Stimulated activated CD4-positive, alpha-beta T cell treated with anti-CD3 and anti-CD28 coated beads, Interleukin-2, amount 100 ng/mL, for 4 hours (primary cell): ENCODE measurements around the gene SQSTM1.

Experiments used
- DNase-seq: peaks from one replicate; pipeline ENCODE4 v3.0.0-alpha.2; 2020; ENCODE audit warnings: low read depth

SQSTM1 gene

DNA sequence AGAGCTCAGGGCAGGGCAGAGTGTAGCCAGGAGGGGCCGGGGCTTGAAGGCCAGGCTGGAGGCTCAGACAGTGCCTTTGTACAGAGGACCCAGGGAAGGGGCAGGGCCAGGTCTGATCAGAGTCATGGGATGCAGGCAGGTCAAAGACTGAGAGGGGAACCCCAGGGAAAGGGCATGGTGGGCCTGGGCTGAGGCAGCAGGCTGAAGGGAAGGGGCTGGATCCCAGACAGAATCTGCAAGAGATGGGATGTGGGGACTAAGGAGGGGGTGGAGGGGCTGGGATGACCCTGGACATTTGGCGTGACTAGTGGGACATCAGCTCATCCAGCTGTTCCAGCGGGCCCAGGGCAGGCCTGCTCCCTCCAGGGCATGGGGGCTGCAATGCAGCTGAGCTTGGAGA, 53.4 kb downstream of the SQSTM1 start:
- no peak for DNase-seq

DNA sequence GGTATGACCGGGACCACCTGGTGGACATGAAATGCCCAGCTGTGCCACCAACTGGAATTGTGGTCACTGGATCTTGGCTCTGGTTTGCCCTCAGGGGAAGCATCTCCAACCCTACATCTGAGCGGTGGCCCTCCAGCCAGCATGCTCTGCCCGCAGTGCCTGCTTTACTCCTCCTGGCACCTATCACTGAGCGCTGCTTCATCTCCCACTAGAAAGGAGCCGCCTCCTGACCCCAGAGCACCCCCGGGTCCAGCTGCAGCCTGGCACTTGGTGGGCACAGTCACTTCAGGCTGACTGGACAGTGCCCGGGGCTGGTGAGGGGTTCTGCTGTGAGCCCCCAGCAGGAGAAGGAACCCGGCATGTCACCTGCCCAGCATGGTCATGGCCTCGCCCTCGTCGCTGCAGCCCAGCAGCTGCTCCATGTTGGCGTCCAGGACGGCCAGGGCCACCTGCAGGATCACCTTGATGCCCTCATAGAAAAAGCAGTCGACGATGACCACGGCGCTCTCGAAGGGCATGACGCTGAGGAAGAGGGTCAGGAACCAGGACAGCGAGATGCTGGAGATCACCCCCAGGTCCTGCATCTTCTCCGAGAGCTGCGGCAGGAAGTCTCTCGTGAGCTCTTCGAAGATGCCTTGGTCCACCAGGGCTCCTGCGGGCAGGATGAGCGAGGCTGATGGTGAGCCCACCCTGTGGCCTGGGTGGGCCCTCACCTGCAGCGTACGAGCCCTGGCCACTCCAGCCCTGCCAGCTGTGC, 54.0 kb downstream of the SQSTM1 start:
- DNase-seq: no peak

DNA sequence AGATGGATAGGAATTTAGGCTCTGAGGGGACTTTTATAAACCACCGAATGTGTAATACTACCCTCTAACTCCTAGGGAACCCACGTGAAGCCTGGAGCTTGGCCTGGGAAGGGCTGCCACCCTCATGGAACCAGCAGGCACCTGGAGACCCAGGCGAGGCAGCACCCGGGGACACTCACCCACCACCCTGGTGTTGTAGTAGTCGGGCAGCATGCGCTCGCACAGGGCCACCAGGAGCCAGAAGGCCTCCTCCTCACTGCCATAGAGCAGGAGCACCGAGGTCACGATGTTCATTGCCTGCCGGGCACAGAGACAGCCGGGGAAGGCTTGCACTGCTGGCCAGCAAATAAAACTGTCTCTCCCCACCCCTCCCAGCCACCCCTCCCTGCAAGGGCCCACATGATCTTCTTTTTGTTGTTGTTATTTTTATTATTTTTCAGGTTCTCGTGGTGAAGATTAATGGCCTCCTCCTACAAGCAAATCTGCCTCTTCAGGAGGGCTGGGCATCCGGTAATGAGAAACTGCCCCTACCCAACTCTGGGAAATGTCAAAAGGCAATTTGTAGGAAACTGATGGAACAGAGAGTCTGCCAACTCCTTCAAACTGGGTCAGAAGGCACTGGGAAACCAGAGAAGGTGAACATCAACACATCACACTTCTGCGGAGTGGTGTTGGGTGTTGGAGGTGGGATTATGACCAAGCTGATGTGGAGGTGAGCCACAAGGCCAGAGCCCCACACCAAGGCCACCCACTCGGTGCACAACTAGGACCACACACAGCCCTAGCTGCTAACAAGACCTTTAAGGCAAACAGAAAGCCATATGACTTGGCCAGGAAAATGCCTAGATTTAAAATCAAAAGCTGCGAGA, 55.3 kb downstream of the SQSTM1 start:
- no peak for DNase-seq

DNA sequence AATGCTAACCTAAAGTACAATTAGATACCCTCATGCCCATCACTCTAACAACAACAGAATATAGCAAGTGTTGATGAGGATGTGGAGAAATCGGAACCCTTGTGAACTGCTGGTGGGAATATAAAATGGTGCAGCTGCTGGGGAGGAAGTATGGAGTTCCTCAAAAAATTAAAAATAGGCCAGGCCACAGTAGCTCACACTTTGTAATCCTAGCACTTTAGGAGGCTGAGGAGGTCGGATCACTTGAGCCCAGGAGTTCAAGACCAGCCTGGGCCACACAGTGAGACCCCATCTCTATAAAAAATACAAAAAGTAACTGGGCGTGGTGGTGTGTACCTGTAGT, 55.9 kb downstream of the SQSTM1 start:
- DNase-seq: no peak

DNA sequence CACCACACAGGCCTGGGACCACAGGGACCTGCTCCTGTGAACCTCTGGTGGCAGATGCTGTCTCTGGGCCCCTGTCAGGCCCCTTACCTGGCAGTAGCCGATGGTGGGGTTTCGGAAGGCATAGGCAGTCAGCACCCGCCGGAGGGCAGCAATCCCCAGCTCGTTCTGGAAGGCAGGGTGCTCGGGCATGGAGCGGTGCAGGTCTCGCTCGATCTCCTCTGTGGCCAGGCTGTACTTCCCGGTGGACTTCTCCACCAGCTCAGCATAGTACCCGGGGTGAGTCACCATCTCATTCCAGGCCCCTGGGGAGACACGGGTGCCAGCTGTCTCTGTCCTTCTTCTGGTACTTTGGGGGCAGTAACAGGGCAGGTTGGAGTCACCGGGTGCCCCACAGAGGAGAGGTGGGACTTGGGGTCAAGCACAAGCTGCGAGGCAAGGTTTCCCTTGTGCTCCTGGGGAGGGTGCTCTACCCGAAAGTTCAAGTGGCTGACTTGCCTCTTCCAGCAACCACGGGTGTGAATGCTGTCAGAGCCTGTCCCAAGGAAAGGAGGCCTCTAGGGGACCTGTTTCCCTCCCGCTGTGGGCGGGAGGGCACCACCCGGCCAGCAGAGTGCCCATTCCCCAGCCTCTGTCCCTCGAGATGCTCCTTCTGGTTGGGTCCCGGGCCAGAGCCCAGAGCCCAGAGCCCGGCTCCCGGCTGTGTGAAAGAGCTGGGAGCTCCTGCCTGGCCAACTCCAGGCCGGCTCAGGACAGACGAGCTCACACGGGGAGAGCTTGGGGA, 57.7 kb downstream of the SQSTM1 start:
- no peak for DNase-seq

DNA sequence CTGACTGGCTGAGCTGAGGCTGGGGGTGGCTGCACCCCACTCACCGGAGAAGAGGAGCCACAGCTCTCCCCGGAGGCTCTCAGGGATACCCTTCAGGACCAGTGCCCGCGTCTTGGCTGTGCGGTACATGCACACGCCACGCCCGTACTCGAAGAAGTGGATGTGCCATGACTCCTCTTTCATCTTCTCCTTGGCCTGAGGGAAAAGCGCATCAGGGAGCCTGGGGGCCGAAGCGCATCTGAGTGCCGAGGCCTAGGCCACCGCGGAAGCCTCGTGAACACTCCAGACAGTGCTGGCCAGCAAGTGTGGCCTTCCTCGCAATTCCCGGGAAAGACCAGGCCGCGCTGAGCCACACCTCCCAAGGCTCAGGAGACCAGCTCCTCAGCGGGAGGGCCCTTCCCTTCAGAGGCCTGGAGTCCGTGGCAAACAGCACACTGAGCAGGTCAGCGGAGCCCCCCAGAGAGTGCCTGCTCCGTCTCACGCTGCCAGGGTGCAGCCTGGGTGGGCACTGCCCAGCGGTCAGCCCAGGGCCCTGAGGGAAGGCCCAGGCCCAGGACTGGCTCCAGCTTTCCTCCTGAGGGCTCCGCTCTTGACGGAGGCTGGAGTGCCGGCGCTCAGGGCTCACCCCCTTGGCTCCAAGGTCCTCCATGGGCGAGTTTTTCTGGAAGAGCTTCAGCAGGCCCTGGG, 58.4 kb downstream of the SQSTM1 start:
- no peak for DNase-seq

DNA sequence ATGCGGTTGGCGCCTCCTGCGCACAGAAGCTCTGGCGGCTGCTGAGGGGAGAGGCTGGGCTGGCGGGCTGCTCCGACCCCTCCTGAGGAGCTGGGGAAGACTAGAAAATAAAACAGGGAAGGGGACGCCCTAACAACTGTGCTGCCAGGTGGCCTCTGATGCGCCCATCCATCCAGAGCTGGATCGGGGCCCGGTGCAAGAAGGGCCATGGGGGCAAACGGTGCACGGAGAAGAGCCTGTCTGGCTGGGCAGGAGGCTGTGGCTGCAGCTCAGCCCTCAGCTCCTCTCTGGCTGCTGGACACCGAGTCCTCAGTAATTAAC, 58.9 kb downstream of the SQSTM1 start:
- no peak for DNase-seq

DNA sequence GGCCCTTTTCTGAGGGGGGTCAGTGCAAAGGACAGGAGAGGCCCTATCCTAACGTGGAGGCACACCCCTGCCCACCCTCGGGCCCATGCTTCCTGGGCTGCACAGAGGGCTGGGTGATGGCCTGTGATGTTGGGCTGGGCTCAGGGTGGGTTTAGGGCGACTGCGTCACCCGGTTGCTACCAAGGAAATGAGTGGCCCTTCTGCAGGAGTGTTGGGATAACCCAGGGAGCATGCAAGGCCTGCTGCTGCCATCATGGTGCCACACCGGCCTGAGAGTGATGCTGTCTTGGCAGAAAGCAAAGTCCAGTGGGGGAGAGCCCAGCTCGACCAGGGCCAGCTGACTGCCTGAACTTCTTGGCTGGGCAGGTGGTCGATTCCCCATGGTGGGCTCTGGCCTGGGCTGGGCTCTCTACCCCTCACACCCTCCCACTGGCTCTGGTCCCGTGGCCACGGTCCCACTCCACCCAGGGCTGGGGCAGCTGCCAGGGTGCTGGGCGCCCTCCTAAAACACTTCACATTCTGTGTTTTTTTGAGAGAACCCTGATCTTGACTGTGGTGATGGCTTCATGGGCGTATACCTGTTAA, 59.5 kb downstream of the SQSTM1 start:
- no peak for DNase-seq

DNA sequence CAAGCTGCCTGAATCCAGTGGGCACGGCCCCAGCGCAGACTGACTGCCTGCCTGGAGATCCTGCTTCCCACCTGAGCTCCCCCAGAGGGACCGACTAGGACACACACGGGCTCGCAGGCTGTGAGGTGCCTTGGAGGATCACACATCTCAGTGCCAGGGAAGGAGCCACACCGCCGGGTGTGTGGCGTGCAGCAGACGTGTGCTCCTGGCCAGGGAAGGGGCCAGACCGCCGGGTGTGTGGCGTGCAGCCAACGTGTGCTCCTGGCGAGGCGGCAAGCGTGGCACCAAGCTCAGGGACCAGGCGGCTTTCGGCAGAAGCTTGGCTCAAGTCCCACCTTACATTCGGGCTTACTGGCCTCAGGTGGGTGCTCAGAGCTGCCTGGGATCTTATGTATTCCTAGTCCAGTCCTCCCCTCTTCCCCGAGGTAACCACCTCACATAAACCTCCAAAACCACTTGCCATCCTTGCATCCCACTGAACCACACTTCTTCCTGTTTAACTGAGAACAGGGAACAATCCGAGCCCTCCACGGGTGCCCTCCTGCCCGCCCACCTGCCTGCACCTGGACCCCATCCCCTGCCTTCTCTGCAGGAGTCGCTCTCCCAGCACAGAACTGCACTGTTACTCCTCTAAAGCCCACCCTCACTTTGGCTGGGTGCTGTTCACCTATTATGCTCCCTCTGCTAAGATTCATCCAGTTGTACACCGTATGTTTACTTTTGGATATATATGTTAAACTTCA, 60.3 kb downstream of the SQSTM1 start:
- no peak for DNase-seq

DNA sequence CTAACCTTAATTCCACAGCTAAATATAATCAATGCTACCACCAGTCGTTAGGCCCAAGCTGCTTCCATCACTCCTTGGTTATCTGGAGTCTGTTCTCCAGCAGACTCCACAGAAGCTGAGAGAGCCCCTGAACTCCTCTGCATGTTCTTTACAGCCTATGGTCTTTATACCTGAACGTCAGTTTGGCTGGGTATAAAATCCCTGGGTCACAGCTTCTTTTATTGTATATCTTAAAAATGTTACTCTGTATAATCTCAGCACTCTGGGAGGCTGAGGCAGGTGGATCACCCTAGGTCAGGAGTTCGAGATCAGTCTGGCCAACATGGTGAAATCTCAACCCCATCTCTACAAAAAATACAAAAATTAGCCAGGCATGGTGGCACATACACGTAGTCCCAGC, 61.6 kb downstream of the SQSTM1 start:
- DNase-seq: no peak

DNA sequence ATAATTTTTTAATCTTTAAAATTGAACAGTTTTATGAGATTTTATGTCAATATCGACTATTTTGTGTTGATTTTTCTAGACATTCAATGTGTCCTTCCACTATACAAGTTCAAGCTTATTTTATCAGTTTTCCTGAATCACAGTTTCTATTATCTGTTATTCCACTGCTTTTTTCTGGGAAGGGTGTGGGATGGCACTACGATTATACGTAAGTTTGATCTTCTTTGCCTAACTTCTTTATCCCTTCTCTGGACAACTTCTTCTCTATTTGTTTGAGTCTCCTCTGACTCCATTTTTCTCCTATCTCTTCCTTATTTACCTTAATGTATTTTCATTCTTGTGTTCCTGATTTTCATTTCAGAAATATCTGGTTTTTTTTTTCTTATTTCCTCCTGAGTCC, 62.5 kb downstream of the SQSTM1 start:
- no peak for DNase-seq

DNA sequence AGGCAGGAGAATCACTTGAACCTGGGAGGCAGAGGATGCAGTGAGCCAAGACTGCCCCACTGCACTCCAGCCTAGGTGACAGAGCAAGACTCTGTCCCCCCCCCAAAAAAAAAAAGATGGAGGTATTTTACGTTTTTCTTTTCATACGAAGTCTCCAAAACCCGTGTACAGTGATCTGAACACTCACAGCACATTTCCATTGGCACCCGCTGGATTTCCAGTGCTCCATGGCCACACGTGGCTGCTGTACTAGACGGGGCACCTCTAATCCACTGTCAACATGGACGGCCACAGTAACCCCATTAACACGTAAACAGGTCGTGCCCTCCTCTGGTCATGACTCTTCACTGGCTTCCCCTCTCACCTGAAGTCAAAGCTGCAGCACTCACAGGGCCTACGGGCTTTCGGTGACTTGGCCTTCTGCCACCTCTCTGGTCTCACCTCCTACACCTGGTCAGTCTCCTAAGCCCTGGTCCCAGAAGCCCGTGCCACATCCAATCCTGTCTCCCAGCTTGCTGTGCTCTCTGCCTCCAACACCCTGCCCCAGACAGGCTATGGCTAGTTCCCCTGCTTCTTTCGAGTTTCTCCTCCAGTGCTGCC, 64.9 kb downstream of the SQSTM1 start:
- DNase-seq: no peak

DNA sequence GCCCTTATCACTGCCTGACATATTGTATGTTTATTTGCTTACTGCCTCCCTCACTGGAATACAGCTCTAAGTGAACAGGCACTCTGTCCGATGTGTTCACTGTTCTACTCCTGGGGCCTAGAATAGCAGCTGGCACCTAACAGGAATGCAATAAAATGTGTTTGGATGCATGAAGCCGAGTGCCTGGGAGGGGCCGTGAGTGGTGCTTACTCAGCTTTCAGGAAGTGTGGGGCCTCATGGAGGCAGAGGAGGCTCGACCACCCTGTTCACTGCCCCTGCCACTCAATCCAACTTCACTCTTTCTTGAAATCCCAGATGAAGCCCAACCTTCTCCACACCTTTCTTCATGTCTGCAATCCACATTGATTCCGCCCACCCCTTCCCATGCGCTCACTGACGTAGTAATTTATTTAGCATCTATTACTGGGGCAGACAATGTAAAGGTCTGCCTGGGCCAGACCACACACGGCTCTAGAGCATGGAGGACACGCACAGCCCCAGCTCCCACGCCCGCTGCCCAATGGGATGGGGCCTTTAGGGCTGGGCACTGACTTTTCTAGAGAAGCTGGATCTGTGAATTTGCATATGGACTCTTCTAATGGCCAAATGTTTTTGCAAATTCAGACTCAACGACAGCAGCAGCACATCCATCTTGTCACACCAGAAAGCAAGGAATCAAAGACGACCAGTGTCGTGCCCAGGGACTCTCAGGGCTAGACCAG, 65.6 kb downstream of the SQSTM1 start:
- no peak for DNase-seq

DNA sequence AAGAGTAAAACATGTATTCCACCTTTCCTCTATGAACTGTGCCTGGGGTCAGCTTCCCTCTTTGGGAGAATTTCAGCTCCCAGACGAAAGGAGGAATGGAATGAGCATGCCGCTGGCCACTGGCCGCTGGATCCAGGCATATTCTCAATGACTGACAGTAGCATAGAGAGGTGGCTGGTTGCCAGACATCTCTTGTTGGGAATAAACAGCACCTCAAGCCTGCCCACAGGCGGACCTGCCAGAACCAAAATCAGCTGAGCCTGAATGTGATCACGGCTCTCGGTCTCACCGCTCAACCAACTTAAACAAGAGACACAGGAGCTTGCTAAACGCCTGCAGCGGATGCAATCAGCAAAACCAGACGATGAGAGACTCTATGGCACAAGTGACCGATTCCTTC, 66.4 kb downstream of the SQSTM1 start:
- DNase-seq: no peak
